NCI-H748 (cell line): Measurements from ENCODE around the gene FUNDC2.

Source experiments
- DNase-seq: peaks from one replicate; lab custom pipeline; 2025; ENCODE audit not compliant: unreplicated experiment; lab: John Stamatoyannopoulos, UW

FUNDC2 gene

GRCh38 chrX:155023907-155024833, 2.5 kb upstream of the FUNDC2 start:
- no peak for DNase-seq

GRCh38 chrX:155026420-155026726, 271 bp upstream of the FUNDC2 start:
- no peak for DNase-seq

- peak; percentile 65 for DNase-seq
Measured at GRCh38 chrX:155027509-155028066, 944 bp downstream of the FUNDC2 start.

- peak; percentile 55 for DNase-seq
Measured at GRCh38 chrX:155028129-155028528, 1.5 kb downstream of the FUNDC2 start.

GRCh38 chrX:155028877-155029291, 2.2 kb downstream of the FUNDC2 start:
- no peak for DNase-seq

GRCh38 chrX:155031657-155032056, 5.0 kb downstream of the FUNDC2 start:
- DNase-seq: no peak

- no peak for DNase-seq
Measured at GRCh38 chrX:155035688-155036087, 9.0 kb downstream of the FUNDC2 start.

GRCh38 chrX:155046129-155046810, 19.6 kb downstream of the FUNDC2 start:
- no peak for DNase-seq

GRCh38 chrX:155046811-155047528, 20.3 kb downstream of the FUNDC2 start:
- DNase-seq: no peak

- DNase-seq: peak; percentile 55
Measured at GRCh38 chrX:155048977-155049619, 22.5 kb downstream of the FUNDC2 start.

GRCh38 chrX:155052738-155053498, 26.3 kb downstream of the FUNDC2 start:
- no peak for DNase-seq

- DNase-seq: no peak
Measured at GRCh38 chrX:155053656-155054055, 27.0 kb downstream of the FUNDC2 start.

- DNase-seq: no peak
Measured at GRCh38 chrX:155054255-155054654, 27.6 kb downstream of the FUNDC2 start.

GRCh38 chrX:155055494-155055893, 28.9 kb downstream of the FUNDC2 start:
- DNase-seq: no peak

- DNase-seq: no peak
Measured at GRCh38 chrX:155056471-155056870, 29.8 kb downstream of the FUNDC2 start.

- peak; percentile 67 for DNase-seq
Measured at GRCh38 chrX:155056877-155057792, 30.5 kb downstream of the FUNDC2 start.

- no peak for DNase-seq
Measured at GRCh38 chrX:155061760-155062159, 35.1 kb downstream of the FUNDC2 start.

GRCh38 chrX:155065035-155065734, 38.5 kb downstream of the FUNDC2 start:
- no peak for DNase-seq
